HG03469 (cell line): Measurements from ENCODE around the gene SLC39A8.
"Not testable (repeated sequence)": the region's sequence is repeated elsewhere in the genome, so short reads cannot be mapped to it uniquely, and the experiment has no call there.

Source experiments
- ATAC-seq: cut with Tn5 transposase; IDR thresholded peaks from one replicate; pipeline ENCODE4 v1.9.1; 2021; ENCODE audit warnings: mild to moderate bottlenecking, moderate library complexity, moderate number of reproducible peaks; ENCODE audit not compliant: unreplicated experiment

SLC39A8 gene

GRCh38 chr4:102305666-102306065, 39.6 kb downstream of the SLC39A8 start:
- no peak for ATAC-seq

- ATAC-seq = no peak
Measured at GRCh38 chr4:102302762-102303161, 42.5 kb downstream of the SLC39A8 start.

GRCh38 chr4:102301167-102301566, 44.1 kb downstream of the SLC39A8 start:
- no peak for ATAC-seq

GRCh38 chr4:102299354-102300107, 45.8 kb downstream of the SLC39A8 start:
- peak; percentile 75 for ATAC-seq

GRCh38 chr4:102298716-102299115, 46.6 kb downstream of the SLC39A8 start:
- no peak for ATAC-seq

GRCh38 chr4:102295153-102295862, 50.0 kb downstream of the SLC39A8 start:
- ATAC-seq = no peak

- ATAC-seq = no peak
Measured at GRCh38 chr4:102288497-102288896, 56.8 kb downstream of the SLC39A8 start.

GRCh38 chr4:102285831-102286230, 59.5 kb downstream of the SLC39A8 start:
- ATAC-seq = no peak

GRCh38 chr4:102281171-102281839, 64.0 kb downstream of the SLC39A8 start:
- no peak for ATAC-seq

GRCh38 chr4:102273317-102273716, 72.0 kb downstream of the SLC39A8 start:
- ATAC-seq = not testable (repeated sequence)

- no peak for ATAC-seq
Measured at GRCh38 chr4:102272318-102272717, 73.0 kb downstream of the SLC39A8 start.

GRCh38 chr4:102268355-102268754, 76.9 kb downstream of the SLC39A8 start:
- no peak for ATAC-seq

- peak; percentile 97 for ATAC-seq
Measured at GRCh38 chr4:102263024-102263787, 82.1 kb downstream of the SLC39A8 start.

- no peak for ATAC-seq
Measured at GRCh38 chr4:102259702-102260101, 85.6 kb downstream of the SLC39A8 start.

- ATAC-seq = no peak
Measured at GRCh38 chr4:102259081-102259480, 86.2 kb downstream of the SLC39A8 start.

GRCh38 chr4:102256321-102256720, 89.0 kb downstream of the SLC39A8 start:
- ATAC-seq = no peak

- ATAC-seq = no peak
Measured at GRCh38 chr4:102253860-102254259, 91.4 kb downstream of the SLC39A8 start.

GRCh38 chr4:102252171-102252570, 93.1 kb downstream of the SLC39A8 start:
- no peak for ATAC-seq

- no peak for ATAC-seq
Measured at GRCh38 chr4:102250341-102250740, 94.9 kb downstream of the SLC39A8 start.

- ATAC-seq = no peak
Measured at GRCh38 chr4:102247041-102247440, 98.2 kb downstream of the SLC39A8 start.

- no peak for ATAC-seq
Measured at GRCh38 chr4:102246416-102246815, 98.9 kb downstream of the SLC39A8 start.
